Measurements from ENCODE around the gene FAM187B. TPM values are rescaled to one million over a fixed set of nuclear protein-coding genes. Genes with fewer than 3 reads are reported as not detected.

The FAM187B gene
- polyA plus RNA-seq (ENCODE audit: insufficient read length in 12 of 12), result not detected
- long read RNA-seq, donor 1, partial matches to known transcripts, result 117 of 117 reads
- long read RNA-seq, donor 1, other reads (novel, unspliced or antisense), result 0 of 117 reads
- long read RNA-seq, donor 2, result 0 reads
- long read RNA-seq, donor 3, result 0 reads
- long read RNA-seq, donor 4, result 0 reads
- long read RNA-seq, donor 5, partial matches to known transcripts, result 263 of 272 reads
- long read RNA-seq, donor 5, other reads (novel, unspliced or antisense), result 9 of 272 reads
- long read RNA-seq, donor 6, result 0 reads
- long read RNA-seq, donor 7, result 0 reads
- long read RNA-seq, donor 8, partial matches to known transcripts, result 86 of 86 reads
- long read RNA-seq, donor 8, other reads (novel, unspliced or antisense), result 0 of 86 reads
- long read RNA-seq, donor 9, result 0 reads
- long read RNA-seq, donor 10, result 0 reads
- long read RNA-seq, donor 11, result 0 reads

GRCh38 chr19:35228177-35228930, at the start of gene FAM187B:
FAM187B (minus strand) TSS chr19:35228739; CDS start chr19:35228680, 59 bp downstream.
- no peak for DNase-seq

DNA sequence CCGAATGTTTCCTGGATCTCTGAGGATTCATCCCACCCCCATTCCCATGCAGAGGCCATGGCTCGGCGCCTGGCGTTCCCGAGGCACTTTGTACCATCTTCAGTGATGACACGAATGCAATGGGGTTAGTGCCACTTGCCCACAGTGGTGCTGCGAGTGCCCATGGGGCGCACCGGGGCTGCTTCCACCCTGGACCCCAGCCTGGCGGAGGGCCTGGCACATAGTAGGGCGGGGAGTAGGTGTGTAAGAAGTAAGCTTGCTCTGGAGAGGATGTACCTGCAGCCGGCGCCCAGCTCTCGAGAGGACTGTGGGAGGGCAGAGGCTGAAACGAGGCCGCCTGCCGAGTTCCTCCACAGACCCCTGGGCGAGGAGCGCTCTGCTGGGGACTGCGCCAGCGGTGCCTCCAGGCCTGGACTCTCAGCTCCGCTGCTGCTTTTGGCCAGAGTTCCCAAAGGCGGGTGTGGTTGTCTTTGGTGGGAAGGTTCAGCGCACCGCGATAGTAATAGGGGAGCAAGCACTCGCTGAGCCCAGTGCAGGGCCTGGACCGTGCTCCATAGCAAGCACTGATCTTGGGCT, 48.3 kb upstream of the FAM187B start:
- no peak for DNase-seq

GRCh38 chr19:35274323-35274722, 45.8 kb upstream of the FAM187B start:
- no peak for DNase-seq

- DNase-seq, result no peak
Measured at GRCh38 chr19:35273686-35274259, 45.2 kb upstream of the FAM187B start.

DNA sequence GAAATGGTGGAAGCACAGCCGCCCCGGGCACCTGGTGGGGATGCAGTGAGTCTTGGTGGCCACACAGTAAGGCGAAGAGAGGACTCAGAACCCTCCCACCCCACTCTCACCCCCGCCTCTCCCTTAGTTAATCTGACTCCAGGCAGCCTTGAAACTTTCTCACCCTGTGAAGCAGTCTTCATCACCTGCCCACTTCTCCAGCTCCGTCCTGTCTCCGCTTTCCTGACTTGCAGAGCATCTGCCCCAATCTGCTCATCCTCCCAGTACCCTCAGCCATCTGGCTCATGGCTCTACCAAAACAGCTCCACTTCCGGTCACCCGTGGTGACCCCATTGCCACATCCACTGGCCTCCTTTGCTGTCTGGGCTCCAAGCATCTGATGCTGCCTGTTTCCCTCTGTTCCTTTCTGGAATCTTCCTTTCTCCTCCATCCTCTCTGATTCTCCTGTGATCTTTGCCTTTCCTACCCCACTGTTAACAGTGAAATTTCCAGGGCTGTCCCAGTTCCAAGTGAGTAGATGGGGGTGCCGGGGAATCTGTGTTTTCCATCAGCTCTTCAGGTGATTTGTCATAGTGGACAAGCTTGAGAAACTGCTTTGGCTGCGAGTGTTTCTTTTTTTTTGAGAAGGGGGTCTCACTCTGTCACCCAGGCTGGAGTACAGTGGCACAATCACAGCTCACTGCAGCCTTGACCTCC, 44.6 kb upstream of the FAM187B start:
- no peak for DNase-seq

DNA sequence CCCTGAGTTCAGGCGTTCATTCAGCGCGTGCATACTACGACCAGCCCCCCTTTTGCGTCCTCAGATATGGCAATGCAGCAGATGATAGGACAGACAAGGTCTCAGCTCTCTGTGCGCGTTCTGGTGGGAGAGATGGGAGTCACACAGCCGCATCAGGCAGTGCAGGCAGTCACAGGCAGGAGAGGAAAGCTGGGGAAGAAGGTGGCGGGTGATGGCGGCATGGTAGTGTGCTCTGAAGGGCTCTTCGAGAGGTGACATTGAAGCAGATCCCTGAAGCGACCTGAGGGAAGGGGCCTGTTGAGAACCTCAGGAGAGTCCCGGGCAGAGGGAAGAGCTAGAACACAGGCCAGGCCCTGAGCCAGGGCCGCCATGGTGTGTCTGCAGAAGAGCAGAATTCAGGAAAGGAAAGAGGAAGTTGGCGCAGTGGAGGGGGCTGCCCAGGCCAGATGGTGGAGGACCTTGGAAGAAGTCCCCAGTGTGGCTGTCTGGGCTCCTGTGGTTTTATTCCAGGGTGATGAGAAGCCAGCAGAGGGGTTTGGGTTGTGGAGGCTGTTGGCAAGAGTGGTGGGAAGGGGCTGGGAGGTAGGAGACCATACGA, 43.7 kb upstream of the FAM187B start:
- no peak for DNase-seq

- DNase-seq, result no peak
Measured at GRCh38 chr19:35271546-35271945, 43.0 kb upstream of the FAM187B start.

DNA sequence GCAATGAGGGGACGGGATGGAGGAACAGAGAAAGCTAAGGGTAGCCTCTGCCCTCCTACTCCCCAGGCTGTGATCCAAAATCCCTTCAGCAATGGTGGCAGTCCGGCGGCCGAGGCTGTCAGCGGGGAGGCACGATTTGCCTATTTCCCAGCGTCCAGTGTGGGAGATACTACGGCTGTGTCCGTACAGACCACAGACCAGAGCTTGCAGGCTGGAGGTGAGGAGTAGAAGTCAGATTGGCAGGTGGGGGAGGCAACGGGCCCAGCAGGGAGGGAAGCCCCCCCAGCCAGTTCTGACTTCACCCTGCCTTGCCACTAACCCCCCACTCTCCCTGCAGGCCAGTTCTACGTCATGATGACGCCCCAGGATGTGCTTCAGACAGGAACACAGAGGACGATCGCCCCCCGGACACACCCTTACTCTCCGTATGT, 41.9 kb upstream of the FAM187B start:
- DNase-seq, result no peak

GRCh38 chr19:35269438-35270117, 41.0 kb upstream of the FAM187B start:
- peak; percentile 86 for DNase-seq

GRCh38 chr19:35268536-35269437, 40.2 kb upstream of the FAM187B start, which contains the start of gene USF2:
USF2 (plus strand) TSS chr19:35268962; CDS start chr19:35269102, 140 bp downstream.
- peak; percentile 61 for DNase-seq

DNA sequence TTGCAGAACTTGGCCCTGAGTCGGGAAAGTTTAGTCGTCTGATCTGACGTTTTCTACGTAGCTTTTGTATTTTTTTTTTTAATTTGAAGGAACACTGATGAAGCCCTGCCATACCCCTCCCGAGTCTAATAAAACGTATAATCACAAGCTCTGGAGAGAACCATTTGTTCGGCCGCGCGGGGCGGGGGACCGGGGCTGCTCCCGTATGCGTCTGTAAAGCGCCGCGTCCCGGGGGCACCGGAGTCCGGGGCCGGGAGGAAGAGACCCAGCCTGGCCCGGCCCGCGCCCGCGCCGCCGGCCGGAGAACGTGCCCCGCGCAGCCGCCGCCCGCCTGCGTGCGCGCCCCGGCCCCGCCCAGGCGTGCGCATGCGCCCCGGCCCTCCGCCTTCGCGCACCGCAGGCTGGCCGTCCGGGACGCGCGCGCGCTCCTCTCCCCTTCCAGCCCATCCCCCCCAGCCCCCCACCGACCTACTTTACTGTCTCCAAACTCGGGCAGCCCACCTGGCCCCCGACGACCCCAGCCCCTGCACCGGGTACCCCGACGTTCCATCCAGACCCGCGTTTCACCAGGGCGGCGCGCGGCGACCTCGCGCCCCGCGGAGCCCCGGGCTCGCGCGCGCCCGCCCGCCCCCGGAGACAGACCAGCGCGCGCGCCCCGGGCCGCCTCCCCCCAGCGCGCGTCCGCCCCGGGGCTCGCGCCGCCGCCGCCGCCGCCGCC, 39.4 kb upstream of the FAM187B start:
- DNase-seq, result peak; percentile 78

GRCh38 chr19:35267353-35267817, 38.8 kb upstream of the FAM187B start:
- peak; percentile 57 for DNase-seq

GRCh38 chr19:35266520-35267352, 38.2 kb upstream of the FAM187B start:
- DNase-seq, result no peak

GRCh38 chr19:35265900-35266519, 37.5 kb upstream of the FAM187B start:
- DNase-seq, result no peak

DNA sequence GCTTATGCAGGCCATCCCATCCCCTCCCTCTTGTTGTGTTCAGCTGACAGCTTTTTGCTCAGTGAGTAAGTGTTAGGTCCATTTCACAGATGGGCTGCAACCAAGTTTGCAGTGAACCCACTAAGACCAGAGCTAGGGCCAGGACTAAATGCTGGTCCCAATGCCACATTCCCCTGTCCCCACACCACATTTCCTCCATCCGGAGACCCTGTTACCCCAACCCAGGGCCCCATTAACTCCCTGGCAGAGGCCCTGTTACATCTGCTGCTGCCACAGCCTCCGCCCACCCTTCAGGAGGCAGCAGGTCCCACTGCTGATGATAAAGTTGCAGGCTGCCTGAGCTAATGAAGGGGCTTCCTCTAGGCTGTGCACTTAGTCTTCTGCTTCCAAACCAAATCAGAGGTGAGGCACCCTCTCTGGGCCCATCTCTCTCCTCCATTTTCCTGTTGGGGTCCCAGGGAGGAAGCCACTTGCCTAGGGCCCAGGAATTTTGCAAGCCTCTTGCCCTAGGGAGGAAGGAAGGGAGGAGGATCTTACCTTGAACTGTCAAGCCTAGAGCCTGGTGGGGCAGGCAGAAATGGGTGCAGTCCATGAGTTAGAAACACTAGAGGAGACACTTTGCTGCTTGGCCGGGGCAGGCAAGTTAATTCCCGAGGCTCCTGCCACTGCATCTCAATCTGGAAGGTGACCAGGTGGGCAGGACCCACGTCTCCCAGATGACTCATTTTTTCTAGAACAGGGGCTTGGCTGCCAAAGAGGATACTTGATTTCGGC, 36.8 kb upstream of the FAM187B start:
- DNase-seq, result no peak
